IMR-90 (cell line): Measurements from ENCODE around the gene ABCA9. TPM values are rescaled to one million over a fixed set of nuclear protein-coding genes. Genes with fewer than 3 reads are reported as not detected.

Source experiments
- ATAC-seq: fragments of 200-7000 bp; cut with Tn5 transposase; 2 replicates; pipeline ENCODE4 v1.9.1; 2020; ENCODE audit warnings: low read depth, mild to moderate bottlenecking, moderate library complexity
- BruUV-seq: library from RNA; stranded (reverse); fragments of 400-500 nt; replicated peaks from 2 replicates; lab custom pipeline; 2021; lab: Mats Ljungman, UMichigan
- CTCF ChIA-PET: fragments of 300-600 bp; formaldehyde crosslinking; extraction: SDS; loops from one replicate; lab custom pipeline; 2021; ENCODE audit warnings: antibody characterized with exemption; lab: Yijun Ruan, JAX
- POLR2A ChIA-PET: fragments of 300-600 bp; sonication (Branson Sonifier 250); formaldehyde crosslinking; loops from one replicate; lab custom pipeline; 2022; ENCODE audit warnings: antibody characterized with exemption; ENCODE audit not compliant: unreplicated experiment; lab: Charles Lee
- DNase-seq: peaks from one replicate; pipeline ENCODE4 v3.0.0; 2013
- H2AFZ ChIP-seq: replicated peaks from 2 replicates; pipeline ENCODE3; 2013; ENCODE audit warnings: low read length, mild to moderate bottlenecking; ENCODE audit not compliant: poor library complexity
- H2AK5ac ChIP-seq: 2 replicates; pipeline ENCODE4 v1.6.1; 2013; ENCODE audit warnings: low read depth, low read length, inconsistent platforms
- H2AK9ac ChIP-seq: replicated peaks from 2 replicates; pipeline ENCODE3; 2013; ENCODE audit warnings: mild to moderate bottlenecking, low read depth, low read length, moderate library complexity; ENCODE audit not compliant: poor library complexity
- H2BK120ac ChIP-seq: 2 replicates; pipeline ENCODE4 v1.6.1; 2013; ENCODE audit warnings: low read depth, low read length, inconsistent platforms
- H2BK15ac ChIP-seq: 3 replicates; pipeline ENCODE4 v1.6.1; 2013; ENCODE audit warnings: low read depth, low read length, inconsistent platforms
- H2BK20ac ChIP-seq: 2 replicates; pipeline ENCODE4 v1.6.1; 2013; ENCODE audit warnings: low read depth, mild to moderate bottlenecking, inconsistent platforms, low read length, moderate library complexity
- H2BK5ac ChIP-seq: 2 replicates; pipeline ENCODE4 v1.6.1; 2013; ENCODE audit warnings: mild to moderate bottlenecking, low read depth, low read length, inconsistent platforms; ENCODE audit not compliant: poor library complexity, severe bottlenecking
- H3K14ac ChIP-seq: replicated peaks from 2 replicates; pipeline ENCODE4 v1.6.1; 2013; ENCODE audit warnings: low read depth, low read length, inconsistent platforms
- H3K18ac ChIP-seq: 2 replicates; pipeline ENCODE4 v1.6.1; 2013; ENCODE audit warnings: low read depth, low read length, control low read depth
- H3K23ac ChIP-seq: 2 replicates; pipeline ENCODE4 v1.6.1; 2013; ENCODE audit warnings: low read depth, low read length, inconsistent platforms
- H3K27ac ChIP-seq: 2 replicates; pipeline ENCODE4 v1.5.1; 2013; ENCODE audit warnings: mild to moderate bottlenecking, control low read depth, low read length; ENCODE audit not compliant: insufficient read depth
- H3K27me3 ChIP-seq: 2 replicates; pipeline ENCODE4 v1.6.1; 2013; ENCODE audit warnings: low read length; ENCODE audit not compliant: control insufficient read depth, insufficient read depth
- H3K36me3 ChIP-seq: 2 replicates; pipeline ENCODE4 v1.6.1; 2013; ENCODE audit warnings: low read length, mixed read lengths; ENCODE audit not compliant: control insufficient read depth, insufficient read depth
- H3K4ac ChIP-seq: 2 replicates; pipeline ENCODE4 v1.6.1; 2013; ENCODE audit warnings: low read depth, low read length, inconsistent platforms
- H3K4me1 ChIP-seq: 2 replicates; pipeline ENCODE4 v1.6.1; 2013; ENCODE audit warnings: low read length, mixed read lengths; ENCODE audit not compliant: control insufficient read depth, insufficient read depth
- H3K4me2 ChIP-seq: 2 replicates; pipeline ENCODE4 v1.6.1; 2013; ENCODE audit warnings: low read depth, mild to moderate bottlenecking, control low read depth, low read length, moderate library complexity
- H3K4me3 ChIP-seq: 2 replicates; pipeline ENCODE4 v1.5.1; 2013; ENCODE audit warnings: low read depth, mild to moderate bottlenecking, control low read depth, low read length, moderate library complexity; ENCODE audit not compliant: insufficient read depth
- H3K56ac ChIP-seq: 2 replicates; pipeline ENCODE4 v1.6.1; 2013; ENCODE audit warnings: low read length, inconsistent platforms; ENCODE audit not compliant: insufficient read depth; ENCODE audit errors: extremely low read depth
- H3K79me1 ChIP-seq, 2 experiments: 2 replicates each; pipeline ENCODE4 v1.6.1; 2013; ENCODE audit warnings: low read length in 2 of 2, inconsistent platforms in 1 of 2, low read depth in 1 of 2
- H3K9ac ChIP-seq: 2 replicates; pipeline ENCODE4 v1.6.1; 2013; ENCODE audit warnings: low read depth, low read length, control low read depth
- H3K9me1 ChIP-seq: 2 replicates; pipeline ENCODE4 v1.6.1; 2013; ENCODE audit warnings: low read length, inconsistent platforms; ENCODE audit not compliant: insufficient read depth
- H3K9me3 ChIP-seq: 2 replicates; pipeline ENCODE4 v1.6.1; 2013; ENCODE audit warnings: low read length; ENCODE audit not compliant: control insufficient read depth, insufficient read depth
- H4K20me1 ChIP-seq: 2 replicates; pipeline ENCODE4 v1.6.1; 2013; ENCODE audit warnings: low read length, inconsistent platforms; ENCODE audit not compliant: insufficient read depth
- H4K5ac ChIP-seq: 2 replicates; pipeline ENCODE4 v1.6.1; 2013; ENCODE audit warnings: mild to moderate bottlenecking, low read depth, low read length, control low read depth
- H4K8ac ChIP-seq, 2 experiments: 2 replicates each; pipeline ENCODE4 v1.6.1; 2013; ENCODE audit warnings: low read depth in 2 of 2, low read length in 2 of 2, control low read depth in 1 of 2, inconsistent platforms in 1 of 2
- H4K91ac ChIP-seq: 2 replicates; pipeline ENCODE4 v1.6.1; 2013; ENCODE audit warnings: low read depth, low read length, inconsistent platforms; ENCODE audit not compliant: insufficient read depth
- BHLHE40 ChIP-seq: fragments of 150-350 bp; IDR thresholded peaks from 2 replicates; pipeline ENCODE4 v1.6.1; 2016; ENCODE audit warnings: mild to moderate bottlenecking, low read depth, low read length
- CEBPB ChIP-seq: IDR thresholded peaks from 2 replicates; pipeline ENCODE4 v1.6.1; 2012; ENCODE audit warnings: low read depth, low read length, improper control_type of control experiment
- CHD1 ChIP-seq: IDR thresholded peaks from 2 replicates; pipeline ENCODE4 v1.6.1; 2012; ENCODE audit warnings: low read depth, low read length, improper control_type of control experiment
- CTCF ChIP-seq: conservative IDR thresholded peaks from 2 replicates; pipeline ENCODE4 v1.5.1; 2012; ENCODE audit warnings: mild to moderate bottlenecking, low read depth, low read length, improper control_type of control experiment
- FOS ChIP-seq: fragments of 150-350 bp; IDR thresholded peaks from 2 replicates; pipeline ENCODE4 v1.6.1; 2016; ENCODE audit warnings: low read depth, low read length
- POLR2A ChIP-seq: IDR thresholded peaks from 2 replicates; pipeline ENCODE4 v1.6.1; 2012; ENCODE audit warnings: mild to moderate bottlenecking, low read depth, low read length
- SMC3 ChIP-seq: fragments of 150-350 bp; IDR thresholded peaks from 2 replicates; pipeline ENCODE4 v1.6.1; 2016; ENCODE audit warnings: low read depth, mild to moderate bottlenecking, antibody characterized with exemption, low read length, moderate library complexity
- WGBS, 2 experiments: methylation state at CpG; one replicate each; pipeline versions ENCODE4 v1.1.5 to v1.1.7; 2013; ENCODE audit warnings: missing lambda C conversion rate in 2 of 2; ENCODE audit not compliant: insufficient read length in 1 of 2; ENCODE audit errors: extremely low coverage in 2 of 2; 5-methylcytosine and 5-hydroxymethylcytosine counted together
- dilution Hi-C: fragments of 300-500 bp; cut with HindIII; formaldehyde crosslinking; loops from one replicate; pipeline ENCODE4 v1.14.3; 2018; ENCODE audit warnings: low sequenced_read_pairs; ENCODE audit not compliant: unreplicated experiment
- in situ Hi-C: fragments of 300-500 bp; cut with MboI; formaldehyde crosslinking; loops from 3 replicates; pipeline ENCODE4 v1.14.3; 2019; ENCODE audit warnings: low sequenced_read_pairs, inconsistent platforms, mixed read lengths
- intact Hi-C: fragments of 100-400 bp; cut with micrococcal nuclease; formaldehyde crosslinking; loops from 2 replicates; pipeline ENCODE4 v1.10.0; 2022
- polyA plus RNA-seq, 3 experiments: library from polyadenylated mRNA; depleted of rRNA; stranded (reverse); fragments of >200 nt; gene quantifications; 2 replicates each; pipeline ENCODE4 v1.2.3, GENCODE V29; 2012; ENCODE audit warnings: low replicate concordance in 1 of 3
- total RNA-seq: library from RNA; depleted of rRNA; stranded (reverse); fragments of >200 nt; gene quantifications from 2 replicates; pipeline ENCODE4 v1.2.3, GENCODE V29; 2012

The ABCA9 gene
- total and polyA plus RNA-seq, 2 of the 4 experiments (the other 2 are of a cell fraction): under 0.01 TPM; not detected in 1

DNA sequence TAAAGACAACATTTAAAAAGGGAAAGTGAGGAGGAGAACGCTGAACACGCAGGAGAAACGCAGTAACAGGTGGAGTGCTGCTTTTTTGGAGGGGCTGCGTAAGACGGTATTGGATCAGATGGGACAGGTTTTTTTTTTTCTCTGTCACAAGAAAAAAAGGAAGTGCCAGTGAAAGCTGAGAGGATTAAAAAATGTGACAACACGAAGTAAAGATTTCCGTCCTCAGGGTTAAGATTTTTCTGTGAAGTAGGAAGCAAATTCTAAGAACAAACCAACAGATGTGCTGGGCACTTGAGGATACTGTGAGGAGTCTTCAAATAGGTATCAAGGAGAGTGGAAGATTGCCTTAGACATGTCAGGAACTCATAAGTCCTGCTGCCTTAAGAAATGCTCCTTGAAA lies 5.8 kb upstream of the ABCA9 start:
- Histone ChIP-seq H3K4ac (no peak overlapping the region), H2BK15ac (no peak overlapping the region), H3K9ac (no peak overlapping the region), H3K23ac (no peak overlapping the region), H2BK5ac (no peak overlapping the region), H3K9me3 (no peaks in the 10 kb centered on the region), H2AK5ac (no peak overlapping the region), H3K18ac (no peak overlapping the region), H4K8ac (no peak overlapping the region), H3K79me1 (no peaks in the 10 kb centered on the region), H2BK20ac (no peak overlapping the region), H3K27ac (no peak overlapping the region), H3K27me3 (no peaks in the 10 kb centered on the region), H3K4me1 (no peaks in the 10 kb centered on the region; the same call in 1 of the 2 replicates), H3K36me3 (no peaks in the 10 kb centered on the region), H3K4me3 (no peak overlapping the region), H3K9me1 (no peaks in the 10 kb centered on the region), H2BK120ac (no peak overlapping the region), H4K20me1 (no peaks in the 10 kb centered on the region), H2AFZ (no peak overlapping the region), H4K5ac (no peak overlapping the region), H3K56ac (no peak overlapping the region), H2AK9ac (no peak overlapping the region), H3K14ac (no peak overlapping the region), H4K91ac (no peak overlapping the region), H3K4me2 (no peak overlapping the region)
- no peak for TF ChIP-seq FOS
- no peak for TF ChIP-seq BHLHE40
- TF ChIP-seq CEBPB: no peak
- no peak for TF ChIP-seq CTCF
- TF ChIP-seq CHD1: no peak
- TF ChIP-seq POLR2A: no peak
- no peak for TF ChIP-seq SMC3
- intact Hi-C loops: no loop called here
- ChIA-PET POLR2A (no interaction called here), CTCF (interaction anchor here (0.6 kb wide), 1 partner anchor 16 kb away, joined by 4 read pairs; no protein-coding TSS in a partner anchor)
- dilution Hi-C loops: no loop called here
- in situ Hi-C loops: no loop called here
- WGBS, 2 experiments: 100% methylated on average over 1 of the region's 7 CpGs; no CpG with 5 or more reads in 1 of the 2 experiments
- DNase-seq (no peak), ATAC-seq (no peak)
- no TSS peak for BruUV-seq
